GM12878 (cell line): ENCODE results near the gene LY9. TPM values are rescaled to one million over a fixed set of nuclear protein-coding genes. Genes with fewer than 3 reads are reported as not detected.

Experiments
- ATAC-seq: fragments of 200-7000 bp; cut with Tn5 transposase; 3 replicates; pipeline ENCODE4 v1.9.1; 2020; ENCODE audit warnings: mild to moderate bottlenecking, moderate library complexity
- BruUV-seq: library from RNA; stranded (reverse); fragments of 400-500 nt; replicated peaks from 2 replicates; lab custom pipeline; 2021; lab: Mats Ljungman, UMichigan
- CTCF ChIA-PET: fragments of 300-600 bp; sonication (Branson Sonifier 250); formaldehyde crosslinking; extraction: SDS; loops from one replicate; lab custom pipeline; 2021; ENCODE audit warnings: inconsistent platforms; lab: Yijun Ruan, JAX
- POLR2A ChIA-PET: fragments of 350-600 bp; formaldehyde crosslinking; extraction: SDS; loops from one replicate; lab custom pipeline; 2021; ENCODE audit warnings: inconsistent platforms; lab: Charles Lee
- RAD21 ChIA-PET: fragments of 300-600 bp; sonication (Branson Sonifier 250); formaldehyde crosslinking; loops from one replicate; lab custom pipeline; 2023; ENCODE audit warnings: antibody characterized with exemption; ENCODE audit not compliant: unreplicated experiment; lab: Charles Lee
- SMC1A ChIA-PET: fragments of 300-600 bp; sonication (Branson Sonifier 250); formaldehyde crosslinking; loops from one replicate; lab custom pipeline; 2023; ENCODE audit not compliant: unreplicated experiment, uncharacterized antibody; lab: Charles Lee
- DNase-seq: peaks from one replicate; pipeline ENCODE4 v3.0.0-alpha.2; 2011; ENCODE audit warnings: low read depth, low spot score
- FAIRE-seq: peaks from 3 replicates; lab custom pipeline; 2011; peaks lifted over from hg19 to GRCh38; lab: Jason Lieb, UNC
- H2AFZ ChIP-seq: 2 replicates; pipeline ENCODE4 v1.6.0; 2011; ENCODE audit warnings: low read depth, low read length, control low read depth; ENCODE audit not compliant: control insufficient read depth
- H3K27ac ChIP-seq: 2 replicates; pipeline ENCODE4 v1.5.1; 2011; ENCODE audit warnings: control low read depth; ENCODE audit not compliant: control insufficient read depth, insufficient read depth
- H3K27me3 ChIP-seq, 2 experiments: replicated peaks in 1 of 2; 2 replicates each; pipeline versions ENCODE4 v1.6.0 to v1.6.1; 2011; ENCODE audit warnings: low read length in 1 of 2; ENCODE audit not compliant: control insufficient read depth in 2 of 2, insufficient read depth in 2 of 2
- H3K36me3 ChIP-seq, 2 experiments: 2 replicates each; pipeline ENCODE4 v1.5.1; 2011; ENCODE audit warnings: low read length in 1 of 2; ENCODE audit not compliant: control insufficient read depth in 2 of 2, insufficient read depth in 2 of 2
- H3K4me1 ChIP-seq: 2 replicates; pipeline ENCODE4 v1.6.1; 2011; ENCODE audit warnings: mild to moderate bottlenecking, low read length, moderate library complexity, mixed read lengths; ENCODE audit not compliant: control insufficient read depth, insufficient read depth
- H3K4me2 ChIP-seq: 2 replicates; pipeline ENCODE4 v1.6.0; 2011; ENCODE audit warnings: control low read depth; ENCODE audit not compliant: control insufficient read depth, insufficient read depth
- H3K4me3 ChIP-seq: fragments of 200-600 bp; sonication (generic); 2 replicates; pipeline ENCODE4 v1.5.1; 2016
- H3K79me2 ChIP-seq: 2 replicates; pipeline ENCODE4 v1.6.0; 2011; ENCODE audit warnings: low read length; ENCODE audit not compliant: control insufficient read depth, insufficient read depth
- H3K9ac ChIP-seq: 2 replicates; pipeline ENCODE4 v1.8.0; 2011; ENCODE audit warnings: low read length, control low read depth, mixed read lengths; ENCODE audit not compliant: control insufficient read depth, insufficient read depth
- H3K9me3 ChIP-seq: replicated peaks from 3 replicates; pipeline ENCODE4 v1.5.1; 2011; ENCODE audit warnings: mild to moderate bottlenecking, low read length; ENCODE audit not compliant: control insufficient read depth, insufficient read depth
- H4K20me1 ChIP-seq: 2 replicates; pipeline ENCODE4 v1.6.0; 2011; ENCODE audit not compliant: control insufficient read depth, insufficient read depth
- BHLHE40 ChIP-seq, 2 experiments: fragments of 450-650 bp in 1 of 2; IDR thresholded peaks; 2 replicates each; pipeline ENCODE4 v1.6.1; 2011 to 2017; ENCODE audit warnings: low read depth in 2 of 2, borderline replicate concordance in 1 of 2, improper control_type of control experiment in 1 of 2, low read length in 1 of 2, mild to moderate bottlenecking in 1 of 2
- FOXK2 ChIP-seq: fragments of 450-650 bp; IDR thresholded peaks from 2 replicates; pipeline ENCODE4 v1.6.1; 2017; ENCODE audit warnings: mild to moderate bottlenecking, moderate library complexity
- GATAD2B ChIP-seq: fragments of 450-650 bp; conservative IDR thresholded peaks from 2 replicates; pipeline ENCODE4 v1.6.1; 2017; ENCODE audit warnings: low read depth, mild to moderate bottlenecking, moderate library complexity
- IKZF1 ChIP-seq: fragments of 450-650 bp; conservative IDR thresholded peaks from 2 replicates; pipeline ENCODE4 v1.6.1; 2017; ENCODE audit warnings: antibody characterized with exemption, mild to moderate bottlenecking
- IKZF2 ChIP-seq, 2 experiments: fragments of 450-650 bp; IDR thresholded peaks; 2 replicates each; pipeline ENCODE4 v1.6.1; 2017; ENCODE audit warnings: mild to moderate bottlenecking in 2 of 2, moderate library complexity in 2 of 2
- MYC ChIP-seq: IDR thresholded peaks from 2 replicates; pipeline ENCODE4 v1.6.1; 2011; ENCODE audit warnings: mild to moderate bottlenecking, low read length, moderate library complexity, inconsistent platforms; ENCODE audit not compliant: insufficient read depth, insufficient replicate concordance, insufficient read length, severe bottlenecking
- YY1 ChIP-seq: IDR thresholded peaks from 2 replicates; pipeline ENCODE4 v1.6.1; 2011; ENCODE audit warnings: low read depth, mild to moderate bottlenecking, low read length
- WGBS: methylation state at CpG from one replicate; pipeline ENCODE4 v1.1.6; 2016; ENCODE audit warnings: low lambda C conversion rate; ENCODE audit not compliant: insufficient replicate concordance, insufficient coverage; ENCODE audit errors: missing lambda C conversion rate; 5-methylcytosine and 5-hydroxymethylcytosine counted together
- in situ Hi-C: fragments of 300-500 bp; cut with MboI; formaldehyde crosslinking; loops from 9 replicates; pipeline ENCODE4 v1.14.3; 2018; ENCODE audit warnings: mixed read lengths
- intact Hi-C: fragments of 100-400 bp; cut with micrococcal nuclease; formaldehyde crosslinking; loops from one replicate; pipeline ENCODE4 v1.14.2; 2022; ENCODE audit not compliant: unreplicated experiment
- polyA plus RNA-seq, 11 experiments: library from polyadenylated mRNA; depleted of rRNA in 4 of 11; unstranded in 6 of 11; stranded (reverse) in 5 of 11; fragments of >200 nt; fragmentation: Nextera tagmentation in 4 of 11; fragmentation: Illumina TruSeq in 1 of 11; extraction: Ambion mirVana in 4 of 11; extraction: Trizol in 1 of 11; gene quantifications; 1 replicate in 1 of 11; 2 replicates in 10 of 11; pipeline versions ENCODE4 v1.2.1 to v1.2.3, GENCODE V29; 2011 to 2016; ENCODE audit warnings: inconsistent platforms in 2 of 11, missing spikeins in 2 of 11, low read depth in 1 of 11
- total RNA-seq, 4 experiments: library from RNA; depleted of rRNA in 3 of 4; stranded (reverse); fragments of >200 nt in 3 of 4; fragmentation: Illumina TruSeq in 1 of 4; extraction: Trizol in 1 of 4; gene quantifications; 2 replicates each; pipeline versions ENCODE4 v1.2.1 to v1.2.3, GENCODE V29; 2013 to 2021
- TF ChIP-seq, protein P1 (sequence below): fragments of 450-650 bp; formaldehyde crosslinking; IDR thresholded peaks from 2 replicates; pipeline ENCODE4 v1.4.0; 2020; ENCODE audit warnings: mild to moderate bottlenecking, moderate library complexity
- TF ChIP-seq, protein P2 (sequence below): fragments of 450-650 bp; formaldehyde crosslinking; IDR thresholded peaks from 2 replicates; pipeline ENCODE4 v1.5.0; 2022; ENCODE audit warnings: mild to moderate bottlenecking, missing genetic modification characterization
- TF ChIP-seq, protein P3 (sequence below): IDR thresholded peaks from 2 replicates; pipeline ENCODE4 v1.6.1; 2012; ENCODE audit warnings: mild to moderate bottlenecking, low read depth, low read length

Gene LY9
- total and polyA plus RNA-seq, 10 of the 15 experiments (the other 5 are each of a cell fraction or from before 2014, with no cell fraction given): 2.7 to 12.5 (median 9.0) TPM

DNA sequence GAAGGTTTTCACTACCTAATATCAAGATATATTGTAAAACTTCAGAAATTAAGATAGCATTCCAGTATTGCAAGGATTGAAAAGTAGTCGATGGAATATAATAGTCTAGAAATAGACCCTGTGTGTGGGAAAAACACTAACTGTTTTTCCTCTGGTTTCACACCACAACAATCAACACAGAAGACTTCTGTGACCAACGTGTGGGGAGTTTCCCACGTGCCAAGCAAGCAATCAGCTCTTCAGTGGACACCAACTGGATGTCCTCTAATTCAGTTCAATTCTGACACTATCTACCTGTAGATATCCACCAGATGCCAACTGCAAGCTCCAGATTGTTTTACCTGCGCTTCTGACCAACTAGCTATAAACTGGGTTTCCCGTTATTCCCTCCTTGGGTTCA lies 54.6 kb downstream of the LY9 start:
- no peak for ATAC-seq
- no peak overlapping the region for H3K9ac ChIP-seq
- intact Hi-C loops (no loop called here), in situ Hi-C loops (no loop called here)
- WGBS: 56% methylated on average over 5 of the region's 5 CpGs
- no peaks in the 10 kb centered on the region for H3K79me2 ChIP-seq
- ChIA-PET POLR2A (interaction anchor here (0.5 to 1.5 kb wide), 6 partner anchors 10 to 82 kb away, joined by 3 to 7 read pairs (median 4); partner anchors contain the start of gene CD244), RAD21 (interaction anchor here (0.7 to 2.6 kb wide), 6 partner anchors 8 to 102 kb away, joined by 3 to 24 read pairs (median 4); partner anchors contain the start of gene CD244), SMC1A (interaction anchor here (0.7 to 13.7 kb wide), 14 partner anchors 8 to 247 kb away, joined by 3 to 229 read pairs (median 4); partner anchors contain the start of gene CD244), CTCF (interaction anchor here (0.6 to 2.8 kb wide), 17 partner anchors 8 to 433 kb away, joined by 3 to 17 read pairs (median 5); partner anchors contain the start of genes CD244 and ITLN2)
- BruUV-seq: no TSS peak
- H3K9me3 ChIP-seq: no peaks in the 10 kb centered on the region; the same call in 2 of the 3 replicates
- H3K4me3 ChIP-seq: no peak overlapping the region
- no peak for DNase-seq
- H2AFZ ChIP-seq: no peak overlapping the region
- H3K27ac ChIP-seq: no peak overlapping the region
- H3K4me2 ChIP-seq: no peak overlapping the region
- H3K36me3 ChIP-seq: no peaks in the 10 kb centered on the region
- FAIRE-seq: no peak
- H3K27me3 ChIP-seq: no peaks in the 10 kb centered on the region
- no peaks in the 10 kb centered on the region for H4K20me1 ChIP-seq
- peaks cover 8% of the 10 kb centered on the region for H3K4me1 ChIP-seq
- TF ChIP-seq MYC: no peak
- TF ChIP-seq, protein P1, sequence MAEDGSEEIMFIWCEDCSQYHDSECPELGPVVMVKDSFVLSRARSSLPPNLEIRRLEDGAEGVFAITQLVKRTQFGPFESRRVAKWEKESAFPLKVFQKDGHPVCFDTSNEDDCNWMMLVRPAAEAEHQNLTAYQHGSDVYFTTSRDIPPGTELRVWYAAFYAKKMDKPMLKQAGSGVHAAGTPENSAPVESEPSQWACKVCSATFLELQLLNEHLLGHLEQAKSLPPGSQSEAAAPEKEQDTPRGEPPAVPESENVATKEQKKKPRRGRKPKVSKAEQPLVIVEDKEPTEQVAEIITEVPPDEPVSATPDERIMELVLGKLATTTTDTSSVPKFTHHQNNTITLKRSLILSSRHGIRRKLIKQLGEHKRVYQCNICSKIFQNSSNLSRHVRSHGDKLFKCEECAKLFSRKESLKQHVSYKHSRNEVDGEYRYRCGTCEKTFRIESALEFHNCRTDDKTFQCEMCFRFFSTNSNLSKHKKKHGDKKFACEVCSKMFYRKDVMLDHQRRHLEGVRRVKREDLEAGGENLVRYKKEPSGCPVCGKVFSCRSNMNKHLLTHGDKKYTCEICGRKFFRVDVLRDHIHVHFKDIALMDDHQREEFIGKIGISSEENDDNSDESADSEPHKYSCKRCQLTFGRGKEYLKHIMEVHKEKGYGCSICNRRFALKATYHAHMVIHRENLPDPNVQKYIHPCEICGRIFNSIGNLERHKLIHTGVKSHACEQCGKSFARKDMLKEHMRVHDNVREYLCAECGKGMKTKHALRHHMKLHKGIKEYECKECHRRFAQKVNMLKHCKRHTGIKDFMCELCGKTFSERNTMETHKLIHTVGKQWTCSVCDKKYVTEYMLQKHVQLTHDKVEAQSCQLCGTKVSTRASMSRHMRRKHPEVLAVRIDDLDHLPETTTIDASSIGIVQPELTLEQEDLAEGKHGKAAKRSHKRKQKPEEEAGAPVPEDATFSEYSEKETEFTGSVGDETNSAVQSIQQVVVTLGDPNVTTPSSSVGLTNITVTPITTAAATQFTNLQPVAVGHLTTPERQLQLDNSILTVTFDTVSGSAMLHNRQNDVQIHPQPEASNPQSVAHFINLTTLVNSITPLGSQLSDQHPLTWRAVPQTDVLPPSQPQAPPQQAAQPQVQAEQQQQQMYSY (CRISPR knock-in tag): no peak
- no peak for TF ChIP-seq YY1
- peak; percentile 22 to 25; a peak in 1 of 4 replicates for TF ChIP-seq IKZF2 (IDR thresholded peaks at IDR 0.05)
- 0 out of 2 replicates have a peak, but pooled peaks have one; percentile 25 for TF ChIP-seq GATAD2B
- TF ChIP-seq FOXK2: no peak
- TF ChIP-seq BHLHE40 (IDR thresholded peaks at IDR 0.05; ENCODE audit: borderline replicate concordance in 1 of 2, low read depth in 2 of 2, low read length in 1 of 2): peak; percentile 29 to 61; a peak in 1 of 4 replicates
- TF ChIP-seq, protein P2, sequence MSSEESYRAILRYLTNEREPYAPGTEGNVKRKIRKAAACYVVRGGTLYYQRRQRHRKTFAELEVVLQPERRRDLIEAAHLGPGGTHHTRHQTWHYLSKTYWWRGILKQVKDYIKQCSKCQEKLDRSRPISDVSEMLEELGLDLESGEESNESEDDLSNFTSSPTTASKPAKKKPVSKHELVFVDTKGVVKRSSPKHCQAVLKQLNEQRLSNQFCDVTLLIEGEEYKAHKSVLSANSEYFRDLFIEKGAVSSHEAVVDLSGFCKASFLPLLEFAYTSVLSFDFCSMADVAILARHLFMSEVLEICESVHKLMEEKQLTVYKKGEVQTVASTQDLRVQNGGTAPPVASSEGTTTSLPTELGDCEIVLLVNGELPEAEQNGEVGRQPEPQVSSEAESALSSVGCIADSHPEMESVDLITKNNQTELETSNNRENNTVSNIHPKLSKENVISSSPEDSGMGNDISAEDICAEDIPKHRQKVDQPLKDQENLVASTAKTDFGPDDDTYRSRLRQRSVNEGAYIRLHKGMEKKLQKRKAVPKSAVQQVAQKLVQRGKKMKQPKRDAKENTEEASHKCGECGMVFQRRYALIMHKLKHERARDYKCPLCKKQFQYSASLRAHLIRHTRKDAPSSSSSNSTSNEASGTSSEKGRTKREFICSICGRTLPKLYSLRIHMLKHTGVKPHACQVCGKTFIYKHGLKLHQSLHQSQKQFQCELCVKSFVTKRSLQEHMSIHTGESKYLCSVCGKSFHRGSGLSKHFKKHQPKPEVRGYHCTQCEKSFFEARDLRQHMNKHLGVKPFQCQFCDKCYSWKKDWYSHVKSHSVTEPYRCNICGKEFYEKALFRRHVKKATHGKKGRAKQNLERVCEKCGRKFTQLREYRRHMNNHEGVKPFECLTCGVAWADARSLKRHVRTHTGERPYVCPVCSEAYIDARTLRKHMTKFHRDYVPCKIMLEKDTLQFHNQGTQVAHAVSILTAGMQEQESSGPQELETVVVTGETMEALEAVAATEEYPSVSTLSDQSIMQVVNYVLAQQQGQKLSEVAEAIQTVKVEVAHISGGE (CRISPR knock-in tag): no peak
- TF ChIP-seq IKZF1: peak; percentile 36; the same call in 1 of the 2 replicates
- TF ChIP-seq, protein P3, sequence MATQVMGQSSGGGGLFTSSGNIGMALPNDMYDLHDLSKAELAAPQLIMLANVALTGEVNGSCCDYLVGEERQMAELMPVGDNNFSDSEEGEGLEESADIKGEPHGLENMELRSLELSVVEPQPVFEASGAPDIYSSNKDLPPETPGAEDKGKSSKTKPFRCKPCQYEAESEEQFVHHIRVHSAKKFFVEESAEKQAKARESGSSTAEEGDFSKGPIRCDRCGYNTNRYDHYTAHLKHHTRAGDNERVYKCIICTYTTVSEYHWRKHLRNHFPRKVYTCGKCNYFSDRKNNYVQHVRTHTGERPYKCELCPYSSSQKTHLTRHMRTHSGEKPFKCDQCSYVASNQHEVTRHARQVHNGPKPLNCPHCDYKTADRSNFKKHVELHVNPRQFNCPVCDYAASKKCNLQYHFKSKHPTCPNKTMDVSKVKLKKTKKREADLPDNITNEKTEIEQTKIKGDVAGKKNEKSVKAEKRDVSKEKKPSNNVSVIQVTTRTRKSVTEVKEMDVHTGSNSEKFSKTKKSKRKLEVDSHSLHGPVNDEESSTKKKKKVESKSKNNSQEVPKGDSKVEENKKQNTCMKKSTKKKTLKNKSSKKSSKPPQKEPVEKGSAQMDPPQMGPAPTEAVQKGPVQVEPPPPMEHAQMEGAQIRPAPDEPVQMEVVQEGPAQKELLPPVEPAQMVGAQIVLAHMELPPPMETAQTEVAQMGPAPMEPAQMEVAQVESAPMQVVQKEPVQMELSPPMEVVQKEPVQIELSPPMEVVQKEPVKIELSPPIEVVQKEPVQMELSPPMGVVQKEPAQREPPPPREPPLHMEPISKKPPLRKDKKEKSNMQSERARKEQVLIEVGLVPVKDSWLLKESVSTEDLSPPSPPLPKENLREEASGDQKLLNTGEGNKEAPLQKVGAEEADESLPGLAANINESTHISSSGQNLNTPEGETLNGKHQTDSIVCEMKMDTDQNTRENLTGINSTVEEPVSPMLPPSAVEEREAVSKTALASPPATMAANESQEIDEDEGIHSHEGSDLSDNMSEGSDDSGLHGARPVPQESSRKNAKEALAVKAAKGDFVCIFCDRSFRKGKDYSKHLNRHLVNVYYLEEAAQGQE: no peak
